HepG2 (cell line): ENCODE measurements around the gene FSTL1. TPM values are rescaled to one million over a fixed set of nuclear protein-coding genes. Genes with fewer than 3 reads are reported as not detected.

Experiments used
- ATAC-seq: fragments of 200-7000 bp; cut with Tn5 transposase; 3 replicates; pipeline ENCODE4 v1.9.1; 2020; ENCODE audit warnings: mild to moderate bottlenecking, moderate library complexity
- BruUV-seq: library from RNA; stranded (reverse); fragments of 400-500 nt; replicated peaks from 2 replicates; lab custom pipeline; 2021; lab: Mats Ljungman, UMichigan
- CTCF ChIA-PET: fragments of 300-600 bp; formaldehyde crosslinking; extraction: SDS; loops from one replicate; lab custom pipeline; 2021; ENCODE audit warnings: low total read pairs, inconsistent platforms, low intra/inter-chr PET ratio; lab: Yijun Ruan, JAX
- POLR2A ChIA-PET: fragments of 350-600 bp; sonication (Branson Sonifier 250); formaldehyde crosslinking; loops from one replicate; lab custom pipeline; 2020; ENCODE audit warnings: antibody characterized with exemption, inconsistent platforms; lab: Yijun Ruan, JAX
- DNase-seq: peaks from one replicate; pipeline ENCODE4 v3.0.0-alpha.2; 2015; ENCODE audit warnings: low spot score
- FAIRE-seq: peaks from 3 replicates; lab custom pipeline; 2011; peaks lifted over from hg19 to GRCh38; lab: Jason Lieb, UNC
- H2AFZ ChIP-seq: one replicate; pipeline ENCODE4 v1.6.1; 2011; ENCODE audit warnings: low read length, inconsistent platforms
- H3K27ac ChIP-seq: fragments of 300-600 bp; 3 replicates; pipeline ENCODE4 v1.8.0; 2011; ENCODE audit warnings: mixed run types, mild to moderate bottlenecking, mixed read lengths, low read length, inconsistent platforms; ENCODE audit not compliant: insufficient read depth; ENCODE audit errors: extremely low read length
- H3K27me3 ChIP-seq, 2 experiments: fragments of 200-600 bp in 1 of 2; 2 replicates in 1 of 2; 3 replicates in 1 of 2; pipeline versions ENCODE4 v1.6.0 to v1.8.0; 2011; ENCODE audit warnings: low read length in 2 of 2, mild to moderate bottlenecking in 2 of 2, moderate library complexity in 2 of 2, inconsistent platforms in 1 of 2; ENCODE audit not compliant: insufficient read depth in 2 of 2, control insufficient read depth in 1 of 2
- H3K36me3 ChIP-seq, 2 experiments: fragments of 200-600 bp in 1 of 2; replicated peaks in 1 of 2; 2 replicates in 1 of 2; 3 replicates in 1 of 2; pipeline versions ENCODE4 v1.5.1 to v1.8.0; 2011; ENCODE audit warnings: low read length in 2 of 2, inconsistent platforms in 1 of 2; ENCODE audit not compliant: insufficient read depth in 2 of 2, control insufficient read depth in 1 of 2
- H3K4me1 ChIP-seq: 2 replicates; pipeline ENCODE4 v1.5.1; 2012; ENCODE audit warnings: low read length, inconsistent platforms; ENCODE audit not compliant: insufficient read depth
- H3K4me2 ChIP-seq: 2 replicates; pipeline ENCODE4 v1.6.0; 2011; ENCODE audit warnings: low read depth, low read length, inconsistent platforms
- H3K4me3 ChIP-seq, 3 experiments: fragments of 200-600 bp in 1 of 3; sonication (generic), shearing (Covaris generic) in 1 of 3; replicated peaks in 1 of 3; 2 replicates each; pipeline ENCODE4 v1.5.1; 2011 to 2016; ENCODE audit warnings: low read length in 3 of 3, inconsistent platforms in 2 of 3, low read depth in 2 of 3, mild to moderate bottlenecking in 2 of 3, control low read depth in 1 of 3, mixed read lengths in 1 of 3; ENCODE audit not compliant: insufficient read depth in 1 of 3
- H3K79me2 ChIP-seq: one replicate; pipeline ENCODE4 v1.6.1; 2011; ENCODE audit warnings: low read length, inconsistent platforms; ENCODE audit not compliant: insufficient read depth
- H3K9ac ChIP-seq: 2 replicates; pipeline ENCODE4 v1.6.0; 2011; ENCODE audit warnings: mild to moderate bottlenecking, low read depth, low read length, inconsistent platforms; ENCODE audit not compliant: insufficient read depth
- H3K9me3 ChIP-seq: 2 replicates; pipeline ENCODE4 v1.5.1; 2012; ENCODE audit warnings: mild to moderate bottlenecking, low read length
- H4K20me1 ChIP-seq: 2 replicates; pipeline ENCODE4 v1.6.0; 2011; ENCODE audit warnings: inconsistent platforms, mild to moderate bottlenecking, low read length, moderate library complexity; ENCODE audit not compliant: insufficient read depth
- AHR ChIP-seq: IDR thresholded peaks from 2 replicates; pipeline ENCODE4 v1.6.1; 2018; ENCODE audit warnings: missing genetic modification reagents, missing compliant biosample characterization
- ARID5B ChIP-seq: IDR thresholded peaks from 2 replicates; pipeline ENCODE4 v1.4.0; 2020; ENCODE audit warnings: mild to moderate bottlenecking, missing genetic modification reagents
- HMG20B ChIP-seq: conservative IDR thresholded peaks from 2 replicates; pipeline ENCODE4 v1.6.1; 2016; ENCODE audit warnings: missing genetic modification reagents, missing compliant biosample characterization
- TCF7 ChIP-seq: sonication (generic); IDR thresholded peaks from 2 replicates; pipeline ENCODE4 v1.6.1; 2016; ENCODE audit warnings: antibody characterized with exemption, low read depth
- ZKSCAN8 ChIP-seq: IDR thresholded peaks from 2 replicates; pipeline ENCODE4 v1.6.1; 2016; ENCODE audit warnings: borderline replicate concordance, missing genetic modification reagents, missing compliant biosample characterization
- WGBS: methylation state at CpG from one replicate; pipeline ENCODE4 v1.1.6; 2017; ENCODE audit warnings: low lambda C conversion rate; 5-methylcytosine and 5-hydroxymethylcytosine counted together
- in situ Hi-C: cut with HindIII; loops from 2 replicates; pipeline ENCODE4 v1.10.0; 2017; ENCODE audit warnings: low pct_unique_long_range_greater_than_20kb; ENCODE audit not compliant: extremely low pct_ligation_motif_present
- intact Hi-C: fragments of 100-400 bp; cut with micrococcal nuclease; formaldehyde crosslinking; loops from one replicate; pipeline ENCODE4 v1.10.0; 2022; ENCODE audit not compliant: unreplicated experiment
- polyA plus RNA-seq, 8 experiments: library from polyadenylated mRNA; depleted of rRNA in 3 of 8; stranded (reverse) in 7 of 8; unstranded in 1 of 8; fragments of >200 nt; fragmentation: Illumina TruSeq in 4 of 8; extraction: Trizol in 4 of 8; gene quantifications; 2 replicates each; pipeline versions ENCODE4 v1.2.1 to v1.2.3, GENCODE V29; 2011 to 2016; ENCODE audit warnings: low read depth in 4 of 8, missing spikeins in 1 of 8, mixed read lengths in 1 of 8; ENCODE audit not compliant: insufficient read depth in 1 of 8
- total RNA-seq, 5 experiments: library from RNA; depleted of rRNA; stranded (reverse); fragments of >200 nt; fragmentation: Illumina TruSeq; extraction: Trizol; gene quantifications; 2 replicates each; pipeline ENCODE4 v1.2.3, GENCODE V29; 2016; ENCODE audit warnings: low read depth in 1 of 5
- TF ChIP-seq, protein P1 (sequence below): sonication (generic); formaldehyde crosslinking; IDR thresholded peaks from 2 replicates; pipeline ENCODE4 v1.4.0; 2020; ENCODE audit warnings: missing genetic modification reagents, low read depth, mild to moderate bottlenecking, borderline replicate concordance

FSTL1 gene
- total and polyA plus RNA-seq, 2 of the 13 experiments (the other 11 are each of a cell fraction or from before 2014, with no cell fraction given) = 0.07 to 0.29 TPM

DNA sequence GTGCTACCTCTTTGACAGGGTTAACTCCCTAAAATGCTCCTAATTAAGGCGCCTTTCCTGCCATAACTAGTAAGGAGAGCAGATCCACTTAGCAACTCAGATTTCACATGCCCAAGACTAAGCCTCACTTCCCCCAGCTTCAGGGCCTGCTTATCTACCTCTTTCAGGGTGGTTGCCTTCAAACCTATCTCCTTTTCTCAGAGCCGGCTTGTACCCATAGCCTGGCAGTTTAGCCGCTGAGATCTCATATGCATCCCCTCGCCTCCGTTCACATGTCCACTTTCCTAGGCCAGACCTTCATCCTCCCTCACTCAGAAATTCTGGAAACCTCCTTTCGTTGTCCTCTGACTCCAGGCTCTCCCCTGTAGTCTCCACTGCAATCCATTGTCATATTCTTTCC, 1.0 kb upstream of the FSTL1 start:
- WGBS = 77% methylated on average over 6 of the region's 6 CpGs
- TF ChIP-seq, protein P1, sequence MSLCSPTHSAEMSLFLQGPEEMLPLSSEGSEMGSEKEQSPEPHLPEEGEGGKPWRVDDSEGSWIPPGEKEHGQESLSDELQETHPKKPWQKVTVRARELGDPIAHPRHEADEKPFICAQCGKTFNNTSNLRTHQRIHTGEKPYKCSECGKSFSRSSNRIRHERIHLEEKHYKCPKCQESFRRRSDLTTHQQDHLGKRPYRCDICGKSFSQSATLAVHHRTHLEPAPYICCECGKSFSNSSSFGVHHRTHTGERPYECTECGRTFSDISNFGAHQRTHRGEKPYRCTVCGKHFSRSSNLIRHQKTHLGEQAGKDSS (CRISPR knock-in tag) = no peak
- no peak for TF ChIP-seq ZKSCAN8 (CRISPR knock-in tag)
- H3K4me2 ChIP-seq = no peak overlapping the region
- 0 out of 2 replicates have a peak, but pooled peaks cover 7% of the 10 kb centered on the region for H3K4me1 ChIP-seq
- intact Hi-C loops (no loop called here), in situ Hi-C loops (no loop called here)
- H3K9me3 ChIP-seq = no peaks in the 10 kb centered on the region
- H3K36me3 ChIP-seq = no peaks in the 10 kb centered on the region
- no peaks in the 10 kb centered on the region for H3K79me2 ChIP-seq
- no peak for ATAC-seq
- H3K9ac ChIP-seq = no peak overlapping the region
- no peak overlapping the region for H3K27ac ChIP-seq
- no peak overlapping the region for H2AFZ ChIP-seq
- BruUV-seq = no TSS peak
- H3K27me3 ChIP-seq = peaks cover 3 to 44% of the 10 kb centered on the region in 2 experiments; a peak in 4 of 5 replicates
- no peaks in the 10 kb centered on the region for H4K20me1 ChIP-seq
- POLR2A ChIA-PET = no interaction called here
- no peak for FAIRE-seq
- DNase-seq = no peak
- CTCF ChIA-PET = no interaction called here
- H3K4me3 ChIP-seq = no peak overlapping the region

GRCh38 chr3:120451272-120451761, 525 bp upstream of the FSTL1 start:
- no TSS peak for BruUV-seq
- WGBS = 66% methylated on average over 8 of the region's 35 CpGs
- intact Hi-C loops = no loop called here
- DNase-seq (no peak), FAIRE-seq (no peak), ATAC-seq (peak; percentile 21; the same call in 1 of the 3 replicates)
- no peak overlapping the region for H3K4me2 ChIP-seq
- in situ Hi-C loops = no loop called here
- no peak overlapping the region for H2AFZ ChIP-seq
- no peak overlapping the region for H3K27ac ChIP-seq
- H4K20me1 ChIP-seq = no peaks in the 10 kb centered on the region
- ChIA-PET CTCF (no interaction called here), POLR2A (no interaction called here)
- peaks cover 3 to 47% of the 10 kb centered on the region in 2 experiments; a peak in 4 of 5 replicates for H3K27me3 ChIP-seq
- no peaks in the 10 kb centered on the region for H3K79me2 ChIP-seq
- no peak overlapping the region for H3K9ac ChIP-seq
- H3K36me3 ChIP-seq = no peaks in the 10 kb centered on the region
- H3K9me3 ChIP-seq = no peaks in the 10 kb centered on the region
- 0 out of 2 replicates have a peak, but pooled peaks cover 7% of the 10 kb centered on the region for H3K4me1 ChIP-seq
- H3K4me3 ChIP-seq = no peak overlapping the region
- no peak for TF ChIP-seq ARID5B (CRISPR knock-in tag)
- no peak for TF ChIP-seq AHR (CRISPR knock-in tag)
- no peak for TF ChIP-seq HMG20B (CRISPR knock-in tag)
- TF ChIP-seq TCF7 = no peak
